Small intestine (tissue), 7 donors: ENCODE results near the gene PPP3CA. TPM values are rescaled to one million over a fixed set of nuclear protein-coding genes. Genes with fewer than 3 reads are reported as not detected.

Source experiments
- DNase-seq, 2 donors: peaks; one replicate each; pipeline versions ENCODE4 v3.0.0 to v3.0.0-alpha.2; 2013
- FAIRE-seq: peaks from 2 replicates; lab custom pipeline; 2012; peaks lifted over from hg19 to GRCh38; lab: Jason Lieb, UNC
- H3K27ac ChIP-seq, 3 donors: one replicate each; pipeline ENCODE4 v1.5.1; 2013; ENCODE audit warnings: low read length in 2 of 3, mild to moderate bottlenecking in 2 of 3, control low read depth in 1 of 3, inconsistent platforms in 1 of 3, low read depth in 1 of 3, moderate library complexity in 1 of 3
- H3K27me3 ChIP-seq, 3 donors: one replicate each; pipeline ENCODE4 v1.6.1; 2013; ENCODE audit warnings: low read length in 3 of 3, inconsistent platforms in 1 of 3; ENCODE audit not compliant: control insufficient read depth in 3 of 3, insufficient read depth in 3 of 3
- H3K36me3 ChIP-seq, 3 donors: one replicate each; pipeline ENCODE4 v1.6.1; 2013; ENCODE audit warnings: low read length in 3 of 3, inconsistent platforms in 1 of 3, low read depth in 1 of 3, mild to moderate bottlenecking in 1 of 3, moderate library complexity in 1 of 3; ENCODE audit not compliant: control insufficient read depth in 3 of 3, insufficient read depth in 2 of 3
- H3K4me1 ChIP-seq, 3 donors: one replicate each; pipeline ENCODE4 v1.6.1; 2013; ENCODE audit warnings: low read length in 2 of 3, inconsistent platforms in 1 of 3, low read depth in 1 of 3, mild to moderate bottlenecking in 1 of 3, moderate library complexity in 1 of 3; ENCODE audit not compliant: control insufficient read depth in 3 of 3, insufficient read depth in 2 of 3
- H3K4me3 ChIP-seq, 3 donors: one replicate each; pipeline ENCODE4 v1.5.1; 2013; ENCODE audit warnings: low read length in 3 of 3, control low read depth in 1 of 3, inconsistent platforms in 1 of 3, low read depth in 1 of 3, mild to moderate bottlenecking in 1 of 3, moderate library complexity in 1 of 3
- H3K9me3 ChIP-seq, 2 donors: one replicate each; pipeline ENCODE4 v1.6.1; 2013; ENCODE audit warnings: low read depth in 1 of 2, low read length in 1 of 2; ENCODE audit not compliant: control insufficient read depth in 2 of 2, insufficient read depth in 1 of 2
- WGBS, 3 donors: extraction: QIAGEN DNeasy Blood & Tissue Kit; methylation state at CpG; one replicate each; pipeline ENCODE4 v1.1.7; 2013; 5-methylcytosine and 5-hydroxymethylcytosine counted together
- polyA plus RNA-seq, 4 donors: library from polyadenylated mRNA; stranded (reverse) in 3 of 4; unstranded in 1 of 4; fragments of 200-250 nt in 3 of 4; fragments of 120-200 nt in 1 of 4; gene quantifications; one replicate each; pipeline versions ENCODE4 v1.2.1 to v1.2.3, GENCODE V29; 2013
- donor health status: healthy with polysubstance abuse.
- donor health status: control.
- donor health status: control.
- donor health status: Bipolar disorder and iron deficiency.
- donor health status: healthy.

The PPP3CA gene
- polyA plus RNA-seq, 4 donors = 8.9 to 23.8 (median 11.2) TPM

DNA sequence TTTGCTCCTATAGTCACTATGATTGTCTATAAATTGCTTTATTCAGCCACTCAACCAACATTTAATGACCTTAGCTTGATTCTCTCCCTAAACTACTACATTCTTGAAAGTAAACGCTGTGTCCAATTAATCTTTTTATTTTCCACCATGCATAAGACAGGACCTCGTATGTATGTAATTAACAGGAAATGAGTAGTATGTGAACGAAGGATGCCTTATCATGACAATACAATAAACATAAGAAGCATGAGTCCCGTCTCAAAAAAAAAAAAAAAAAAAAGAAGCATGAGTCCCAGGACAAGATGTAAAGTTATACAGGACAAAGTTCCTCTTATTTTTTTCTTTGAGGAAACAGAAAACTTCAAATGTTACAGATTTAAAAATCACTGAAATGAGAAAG lies 92.5 kb downstream of the PPP3CA start:
- Histone ChIP-seq H3K27ac (no peak overlapping the region), H3K4me1 (peaks cover 0 to 9% (median 0%) of the 10 kb centered on the region in 3 donors), H3K36me3 (no peaks in the 10 kb centered on the region), H3K9me3 (no peaks in the 10 kb centered on the region), H3K27me3 (no peaks in the 10 kb centered on the region), H3K4me3 (no peak overlapping the region)
- 30 to 50% (median 38%) methylated on average over 4 of the region's 4 CpGs for WGBS, 3 donors
- no peak for FAIRE-seq
- DNase-seq = no peak

GRCh38 chr4:101253121-101253520 lies 94.2 kb downstream of the PPP3CA start:
- no peaks in the 10 kb centered on the region for H3K36me3 ChIP-seq
- no peak overlapping the region for H3K27ac ChIP-seq
- DNase-seq (no peak), FAIRE-seq (no peak)
- H3K9me3 ChIP-seq = no peaks in the 10 kb centered on the region
- H3K4me3 ChIP-seq = no peak overlapping the region
- WGBS, 3 donors = 66 to 87% (median 82%) methylated on average over 1 of the region's 1 CpG
- no peaks in the 10 kb centered on the region for H3K27me3 ChIP-seq
- H3K4me1 ChIP-seq = peaks cover 0 to 3% (median 0%) of the 10 kb centered on the region in 3 donors

GRCh38 chr4:101252721-101253120 lies 94.6 kb downstream of the PPP3CA start:
- DNase-seq (no peak), FAIRE-seq (no peak)
- H3K4me3 ChIP-seq = no peak overlapping the region
- H3K27me3 ChIP-seq = no peaks in the 10 kb centered on the region
- H3K27ac ChIP-seq = no peak overlapping the region
- peaks cover 0 to 3% (median 0%) of the 10 kb centered on the region in 3 donors for H3K4me1 ChIP-seq
- 7 to 19% (median 13%) methylated on average over 2 of the region's 2 CpGs for WGBS, 3 donors
- H3K9me3 ChIP-seq = no peaks in the 10 kb centered on the region
- no peaks in the 10 kb centered on the region for H3K36me3 ChIP-seq

DNA sequence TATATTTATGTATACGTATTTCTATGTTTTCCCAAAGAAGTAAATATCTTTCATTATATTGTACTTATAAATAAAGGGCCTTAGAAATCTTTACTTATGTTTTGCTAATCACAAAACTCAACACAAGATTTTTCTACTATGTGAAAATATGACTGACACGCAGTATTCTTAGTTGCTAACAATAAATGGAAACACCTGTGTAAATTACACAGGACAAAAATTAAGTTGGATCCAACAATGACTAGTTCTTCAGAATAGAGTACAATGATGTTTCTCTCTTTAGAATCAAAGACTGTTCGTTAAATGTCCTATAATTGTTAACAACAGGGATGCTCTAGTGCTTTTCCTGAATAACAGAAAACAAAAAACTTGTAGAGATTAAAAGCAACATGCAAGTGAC lies 96.1 kb downstream of the PPP3CA start:
- H3K9me3 ChIP-seq = no peaks in the 10 kb centered on the region
- no peak overlapping the region for H3K4me3 ChIP-seq
- no peaks in the 10 kb centered on the region for H3K36me3 ChIP-seq
- no peaks in the 10 kb centered on the region for H3K27me3 ChIP-seq
- no peak for DNase-seq
- 89 to 96% (median 92%) methylated on average over 3 of the region's 3 CpGs for WGBS, 3 donors
- no peak for FAIRE-seq
- peaks cover 0 to 3% (median 0%) of the 10 kb centered on the region in 3 donors for H3K4me1 ChIP-seq
- H3K27ac ChIP-seq = no peak overlapping the region

- peaks cover 3% of the 10 kb centered on the region in 3 donors for H3K4me1 ChIP-seq
- FAIRE-seq = no peak
- no peaks in the 10 kb centered on the region for H3K9me3 ChIP-seq
- WGBS, 3 donors = 82 to 94% (median 88%) methylated on average over 5 of the region's 5 CpGs
- no peak overlapping the region for H3K27ac ChIP-seq
- DNase-seq = no peak
- no peaks in the 10 kb centered on the region for H3K27me3 ChIP-seq
- no peaks in the 10 kb centered on the region for H3K36me3 ChIP-seq
- H3K4me3 ChIP-seq = no peak overlapping the region
Observed at GRCh38 chr4:101244349-101244748, 103.0 kb downstream of the PPP3CA start.

GRCh38 chr4:101242441-101242840 lies 104.9 kb downstream of the PPP3CA start:
- H3K27me3 ChIP-seq = no peaks in the 10 kb centered on the region
- H3K4me3 ChIP-seq = no peak overlapping the region
- H3K27ac ChIP-seq = no peak overlapping the region
- no peaks in the 10 kb centered on the region for H3K9me3 ChIP-seq
- FAIRE-seq (no peak), DNase-seq (no peak)
- peaks cover 3% of the 10 kb centered on the region in 3 donors for H3K4me1 ChIP-seq
- H3K36me3 ChIP-seq = no peaks in the 10 kb centered on the region
- WGBS, 3 donors = 97 to 100% (median 97%) methylated on average over 1 of the region's 1 CpG

- Histone ChIP-seq H3K4me1 (peaks cover 3 to 6% (median 3%) of the 10 kb centered on the region in 3 donors), H3K27me3 (no peaks in the 10 kb centered on the region), H3K36me3 (no peaks in the 10 kb centered on the region), H3K9me3 (no peaks in the 10 kb centered on the region), H3K27ac (no peak overlapping the region), H3K4me3 (no peak overlapping the region)
- DNase-seq = no peak
- 95 to 97% (median 96%) methylated on average over 3 of the region's 3 CpGs for WGBS, 3 donors
- FAIRE-seq = no peak
Observed at GRCh38 chr4:101240099-101240498, 107.2 kb downstream of the PPP3CA start.

GRCh38 chr4:101239665-101240064 lies 107.7 kb downstream of the PPP3CA start:
- no peak for FAIRE-seq
- peaks cover 3 to 6% (median 3%) of the 10 kb centered on the region in 3 donors for H3K4me1 ChIP-seq
- no peak for DNase-seq
- 67 to 96% (median 83%) methylated on average over 1 of the region's 1 CpG for WGBS, 3 donors
- H3K27ac ChIP-seq = no peak overlapping the region
- H3K4me3 ChIP-seq = no peak overlapping the region
- H3K27me3 ChIP-seq = no peaks in the 10 kb centered on the region
- no peaks in the 10 kb centered on the region for H3K9me3 ChIP-seq
- no peaks in the 10 kb centered on the region for H3K36me3 ChIP-seq

- FAIRE-seq = peak; percentile 23
- no peak for DNase-seq
- no peak overlapping the region for H3K27ac ChIP-seq
- peaks cover 3 to 6% (median 3%) of the 10 kb centered on the region in 3 donors for H3K4me1 ChIP-seq
- H3K36me3 ChIP-seq = no peaks in the 10 kb centered on the region
- 59 to 69% (median 68%) methylated on average over 3 of the region's 3 CpGs for WGBS, 3 donors
- no peaks in the 10 kb centered on the region for H3K9me3 ChIP-seq
- H3K4me3 ChIP-seq = no peak overlapping the region
- H3K27me3 ChIP-seq = no peaks in the 10 kb centered on the region
Observed at GRCh38 chr4:101238706-101239105, 108.6 kb downstream of the PPP3CA start.
